Aorta (tissue), 5 donors: ENCODE results near the gene MRPL54. TPM values are rescaled to one million over a fixed set of nuclear protein-coding genes. Genes with fewer than 3 reads are reported as not detected.

Experiments
- ATAC-seq: fragments of 200-7000 bp; cut with Tn5 transposase; one replicate; pipeline ENCODE4 v1.9.1; 2022; ENCODE audit warnings: moderate library complexity; ENCODE audit not compliant: low FRiP score
- DNase-seq, 2 donors: peaks; one replicate each; pipeline ENCODE4 v3.0.0-alpha.2; 2020
- H3K27ac ChIP-seq, 2 donors: one replicate each; pipeline ENCODE4 v1.5.1; 2013; ENCODE audit warnings: low read length in 2 of 2, mild to moderate bottlenecking in 2 of 2, moderate library complexity in 2 of 2, control low read depth in 1 of 2, inconsistent platforms in 1 of 2, low read depth in 1 of 2
- H3K27me3 ChIP-seq, 2 donors: one replicate each; pipeline ENCODE4 v1.6.1; 2013; ENCODE audit warnings: control low read depth in 1 of 2, low read length in 1 of 2, mild to moderate bottlenecking in 1 of 2, moderate library complexity in 1 of 2; ENCODE audit not compliant: insufficient read depth in 2 of 2, control insufficient read depth in 1 of 2
- H3K36me3 ChIP-seq, 2 donors: one replicate each; pipeline ENCODE4 v1.6.1; 2013; ENCODE audit warnings: control low read depth in 1 of 2, low read length in 1 of 2, mild to moderate bottlenecking in 1 of 2; ENCODE audit not compliant: insufficient read depth in 2 of 2, control insufficient read depth in 1 of 2
- H3K4me1 ChIP-seq, 2 donors: one replicate each; pipeline ENCODE4 v1.6.1; 2013; ENCODE audit warnings: low read length in 2 of 2, control low read depth in 1 of 2, mild to moderate bottlenecking in 1 of 2, moderate library complexity in 1 of 2; ENCODE audit not compliant: insufficient read depth in 2 of 2, control insufficient read depth in 1 of 2
- H3K4me3 ChIP-seq, 2 donors: one replicate each; pipeline ENCODE4 v1.5.1; 2013; ENCODE audit warnings: low read length in 2 of 2, control low read depth in 1 of 2, mild to moderate bottlenecking in 1 of 2
- H3K9me3 ChIP-seq: one replicate; pipeline ENCODE4 v1.6.1; 2013; ENCODE audit warnings: mild to moderate bottlenecking, low read length; ENCODE audit not compliant: control insufficient read depth
- whole genome bisulfite sequencing, 2 donors: extraction: QIAGEN DNeasy Blood & Tissue Kit; methylation state at CpG; one replicate each; pipeline ENCODE4 v1.1.7; 2013; 5-methylcytosine and 5-hydroxymethylcytosine counted together
- intact Hi-C, 2 donors: fragments of 100-400 bp; cut with DNase I; formaldehyde crosslinking; loops; one replicate each; pipeline versions ENCODE4 v1.14.2 to v1.15.0; 2022
- polyA plus RNA-seq, 2 donors: library from polyadenylated mRNA; stranded (reverse); fragments of 200-250 nt; gene quantifications; one replicate each; pipeline ENCODE4 v1.2.3, GENCODE V29; 2013
- total RNA-seq, 2 donors: library from RNA; stranded (reverse); fragmentation: NEBNext Ultra II Directional; extraction: Animal tissue kit (Norgen Biotek cat#: 25700); gene quantifications; one replicate each; pipeline ENCODE4 v1.2.1, GENCODE V29; 2021
- donor health status: healthy with polysubstance abuse.
- donor health status: Bipolar disorder and iron deficiency.
- donor health status: DM: no; HTN: no; CAD: no.
- donor health status: DM: no; HTN: no; CAD: no.
- donor health status: DM: yes; HTN: yes; CAD: no.

Gene MRPL54
- total and polyA plus RNA-seq, 4 donors, result 39.6 to 125 (median 64.7) TPM

DNA sequence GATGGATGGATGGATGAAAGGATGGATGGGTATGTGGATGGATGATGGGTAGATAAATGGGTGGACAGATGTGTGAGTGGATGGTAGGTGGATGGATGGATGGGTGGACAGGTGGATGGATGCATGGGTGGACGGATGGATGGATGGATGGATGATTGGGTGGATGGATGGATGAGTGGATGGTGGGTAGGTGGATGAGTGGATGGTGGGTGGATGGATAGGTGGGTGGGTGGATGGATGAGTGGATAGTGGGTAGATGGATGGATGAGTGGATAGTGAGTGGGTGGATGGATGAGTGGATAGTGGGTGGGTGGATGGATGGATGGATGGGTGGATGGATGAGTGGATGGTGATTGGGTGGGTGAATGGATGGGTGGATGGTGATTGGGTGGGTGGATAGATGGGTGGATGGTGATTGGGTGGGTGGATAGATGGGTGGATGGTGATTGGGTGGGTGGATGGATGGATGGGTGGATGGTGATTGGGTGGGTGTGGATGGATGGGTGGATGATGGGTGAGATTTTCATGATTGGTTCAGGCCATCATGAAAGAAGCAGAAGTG, 14.1 kb downstream of the MRPL54 start:
- DNase-seq (no peak), ATAC-seq (no peak)
- Histone ChIP-seq H3K4me3 (no peak overlapping the region), H3K27ac (no peak overlapping the region), H3K27me3 (no peaks in the 10 kb centered on the region), H3K9me3 (peaks cover 4% of the 10 kb centered on the region), H3K36me3 (no peaks in the 10 kb centered on the region), H3K4me1 (no peaks in the 10 kb centered on the region)
- WGBS, 2 donors, result 94 to 95% methylated on average over 1 of the region's 1 CpG
- intact Hi-C loops, result no loop called here

DNA sequence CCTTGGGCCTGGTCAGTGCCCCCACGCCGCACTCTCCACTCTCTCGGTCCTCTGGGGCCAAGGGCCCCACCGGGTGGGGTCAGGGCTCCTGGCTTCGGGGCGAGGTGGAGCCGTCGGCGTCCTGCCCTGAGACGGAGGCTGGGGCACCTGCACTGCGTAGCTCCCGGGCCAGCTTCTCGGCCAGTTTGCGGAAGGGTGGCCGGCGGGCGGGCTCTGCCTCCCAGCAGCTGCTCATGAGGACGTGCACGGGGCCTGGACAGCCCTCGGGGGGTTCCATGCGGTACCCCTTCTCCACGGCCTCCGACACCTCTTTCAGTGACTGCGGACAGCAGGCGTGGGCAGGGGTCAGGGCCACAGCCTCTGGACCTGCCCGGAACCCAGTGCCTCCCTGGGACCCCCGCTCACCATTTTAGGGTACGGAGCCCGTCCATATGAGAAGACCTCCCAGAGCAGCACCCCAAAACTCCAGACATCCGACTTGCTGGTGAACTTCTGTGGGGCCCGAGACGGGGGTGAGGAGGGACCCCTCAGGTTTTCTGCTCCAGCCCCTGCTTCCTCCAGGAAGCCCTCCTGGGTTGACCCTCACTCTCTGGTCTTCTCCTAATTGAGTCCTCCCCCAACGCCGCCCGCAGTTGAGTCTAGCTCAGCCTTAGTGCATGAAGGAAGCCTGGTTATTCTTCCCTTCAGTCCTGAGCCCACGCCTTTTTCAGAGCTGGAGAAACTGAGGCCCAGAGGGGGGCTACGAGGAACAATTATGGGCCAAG, 15.8 kb downstream of the MRPL54 start:
- no peak for ATAC-seq
- Histone ChIP-seq H3K27me3 (no peaks in the 10 kb centered on the region), H3K4me3 (no peak overlapping the region), H3K9me3 (peaks cover 10% of the 10 kb centered on the region), H3K4me1 (no peaks in the 10 kb centered on the region), H3K27ac (no peak overlapping the region), H3K36me3 (no peaks in the 10 kb centered on the region)
- no peak for DNase-seq
- intact Hi-C loops, result no loop called here
- 87 to 89% methylated on average over 37 of the region's 37 CpGs for WGBS, 2 donors

DNA sequence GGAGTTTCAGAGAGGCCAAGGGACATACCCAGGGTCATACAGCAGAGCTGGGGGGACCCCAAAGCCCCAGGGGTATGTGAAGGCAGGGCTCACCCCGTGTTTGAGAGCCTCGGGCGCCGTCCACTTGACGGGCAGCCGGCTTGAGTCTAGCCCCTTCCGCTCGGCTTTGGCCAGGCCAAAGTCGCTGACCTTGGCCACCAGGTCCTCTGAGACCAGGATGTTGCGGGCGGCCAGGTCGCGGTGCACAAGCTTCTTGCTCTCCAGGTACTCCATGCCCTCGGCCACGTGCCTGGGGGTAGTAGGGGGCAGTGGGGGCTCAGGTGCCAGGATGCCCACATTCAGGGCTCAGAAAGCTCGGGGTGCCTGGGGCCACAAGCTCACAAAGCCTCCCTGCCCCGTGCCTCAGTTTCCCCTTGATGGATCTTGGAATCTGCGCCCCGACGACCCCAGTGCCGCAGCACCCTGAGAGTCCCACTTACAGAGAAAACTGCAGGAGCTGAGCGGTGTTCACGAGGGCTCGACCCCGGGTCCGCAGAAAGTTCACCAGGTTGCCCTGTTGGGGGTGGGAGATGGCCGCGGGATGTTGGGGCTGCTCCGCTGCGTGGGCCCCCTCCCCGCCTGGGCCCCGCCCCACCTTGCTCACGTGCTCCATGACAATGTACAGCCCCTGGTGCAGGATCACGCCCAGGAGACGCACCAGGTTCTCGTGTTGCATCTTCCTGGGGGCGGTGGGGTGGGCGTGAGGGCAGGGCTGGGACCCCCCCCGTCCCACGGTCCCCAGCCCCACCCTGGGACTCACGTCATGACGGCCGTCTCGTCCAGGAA, 16.6 kb downstream of the MRPL54 start:
- Histone ChIP-seq H3K36me3 (no peaks in the 10 kb centered on the region), H3K27me3 (peaks cover 0 to 2% of the 10 kb centered on the region in 2 donors), H3K27ac (no peak overlapping the region), H3K9me3 (peaks cover 10% of the 10 kb centered on the region), H3K4me1 (no peaks in the 10 kb centered on the region), H3K4me3 (no peak overlapping the region)
- intact Hi-C loops, result no loop called here
- 75 to 76% methylated on average over 44 of the region's 44 CpGs for WGBS, 2 donors
- no peak for ATAC-seq
- no peak for DNase-seq

DNA sequence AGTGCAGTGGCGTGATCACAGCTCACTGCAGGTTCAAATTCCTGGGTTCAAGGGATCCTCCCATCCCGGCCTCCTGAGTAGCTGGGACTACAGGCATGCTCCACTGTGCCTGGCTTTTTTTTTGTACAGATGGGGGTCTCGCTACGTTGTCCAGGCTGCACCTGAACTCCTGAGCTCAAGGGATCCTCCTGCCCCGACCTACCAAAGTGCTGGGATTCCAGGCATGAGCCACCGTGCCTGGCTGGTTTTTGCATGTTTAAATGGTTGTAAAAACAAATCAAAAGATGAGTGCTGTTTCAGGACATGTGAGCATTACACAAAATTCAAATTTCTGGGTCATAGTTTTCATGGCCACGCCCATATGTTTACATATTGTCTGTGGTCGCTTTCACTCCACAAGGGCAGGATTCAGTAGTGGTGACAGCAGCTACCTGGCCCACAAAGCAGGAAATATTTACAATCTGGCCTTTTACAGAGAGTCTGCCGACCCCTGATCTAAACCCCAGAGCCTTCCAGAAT, 18.4 kb downstream of the MRPL54 start:
- ATAC-seq (no peak), DNase-seq (no peak)
- H3K9me3 ChIP-seq, result peaks cover 10% of the 10 kb centered on the region
- no peak overlapping the region for H3K4me3 ChIP-seq
- no peak overlapping the region for H3K27ac ChIP-seq
- 90 to 92% methylated on average over 9 of the region's 9 CpGs for WGBS, 2 donors
- H3K27me3 ChIP-seq, result peaks cover 0 to 2% of the 10 kb centered on the region in 2 donors
- H3K36me3 ChIP-seq, result no peaks in the 10 kb centered on the region
- intact Hi-C loops, result no loop called here
- H3K4me1 ChIP-seq, result no peaks in the 10 kb centered on the region

DNA sequence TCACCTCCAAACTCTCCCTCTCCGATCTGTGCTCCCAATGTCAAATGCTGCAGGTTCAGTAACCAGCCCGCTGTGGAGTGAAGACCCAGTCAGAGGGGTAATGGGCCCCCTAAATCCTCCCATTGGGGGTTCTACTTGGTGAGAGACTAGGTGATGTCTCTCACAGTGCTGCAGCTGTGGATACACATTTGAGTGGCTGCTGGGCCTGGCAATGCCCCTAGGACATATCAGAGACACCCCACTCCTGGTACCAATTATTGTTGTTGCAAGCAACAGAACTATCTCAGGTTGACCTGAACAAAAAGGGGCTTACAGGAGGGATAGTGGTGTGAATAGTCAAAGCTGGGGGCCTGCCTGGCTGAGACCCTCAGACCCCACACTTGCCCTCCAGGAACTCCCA, 19.1 kb downstream of the MRPL54 start:
- DNase-seq (no peak), ATAC-seq (no peak)
- Histone ChIP-seq H3K4me1 (no peaks in the 10 kb centered on the region), H3K4me3 (no peak overlapping the region), H3K27me3 (peaks cover 0 to 2% of the 10 kb centered on the region in 2 donors), H3K36me3 (no peaks in the 10 kb centered on the region), H3K27ac (no peak overlapping the region), H3K9me3 (peaks cover 10% of the 10 kb centered on the region)
- intact Hi-C loops, result no loop called here
- WGBS, 2 donors, result 98 to 100% methylated on average over 2 of the region's 2 CpGs

DNA sequence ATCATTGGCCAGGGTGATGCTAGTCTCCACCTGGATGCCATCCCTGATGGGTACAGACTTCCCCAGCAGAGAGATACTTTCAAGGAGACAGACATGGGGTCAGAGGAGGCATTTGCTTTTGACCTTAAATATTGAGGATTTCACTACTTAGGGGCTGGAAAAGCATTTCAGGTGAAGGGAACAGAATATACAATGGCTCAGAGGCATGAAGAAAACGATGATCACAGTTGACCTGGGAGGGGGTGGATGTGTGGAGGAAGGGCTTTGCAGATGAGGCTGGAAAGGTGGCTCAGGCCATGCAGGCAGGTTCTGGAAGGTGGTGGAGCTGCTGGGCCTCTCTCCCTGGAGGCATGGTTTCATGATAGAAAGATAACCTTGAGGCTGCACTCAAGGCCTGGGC, 19.8 kb downstream of the MRPL54 start:
- no peak for DNase-seq
- Histone ChIP-seq H3K4me3 (no peak overlapping the region), H3K36me3 (no peaks in the 10 kb centered on the region), H3K4me1 (no peaks in the 10 kb centered on the region), H3K27me3 (peaks cover 0 to 2% of the 10 kb centered on the region in 2 donors), H3K27ac (no peak overlapping the region), H3K9me3 (peaks cover 10% of the 10 kb centered on the region)
- 89 to 90% methylated on average over 1 of the region's 1 CpG for WGBS, 2 donors
- intact Hi-C loops, result no loop called here
- no peak for ATAC-seq

DNA sequence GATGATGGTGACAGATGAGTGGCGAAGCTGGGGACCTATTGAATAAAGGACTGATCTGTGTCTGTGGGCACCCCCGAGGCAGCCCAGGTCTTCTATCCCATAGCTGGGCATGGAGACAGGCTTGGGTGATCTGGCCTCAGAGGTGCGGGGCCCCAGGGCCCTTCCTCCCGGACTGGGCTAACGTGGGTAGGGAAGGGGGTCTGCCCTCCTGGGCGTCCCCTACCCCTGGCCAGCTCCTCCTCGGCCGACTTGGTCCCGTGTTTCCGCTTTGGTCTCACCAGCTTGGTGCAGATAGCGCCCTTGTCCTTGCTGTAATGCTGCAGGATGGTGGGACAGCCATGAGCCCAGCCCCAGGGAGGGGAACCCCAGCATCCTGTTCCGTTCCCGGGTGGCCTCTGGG, 20.4 kb downstream of the MRPL54 start:
- peaks cover 10% of the 10 kb centered on the region for H3K9me3 ChIP-seq
- H3K27ac ChIP-seq, result no peak overlapping the region
- peaks cover 0 to 2% of the 10 kb centered on the region in 2 donors for H3K27me3 ChIP-seq
- 86 to 91% methylated on average over 12 to 13 of the region's 13 CpGs for WGBS, 2 donors
- H3K4me1 ChIP-seq, result no peaks in the 10 kb centered on the region
- no peak overlapping the region for H3K4me3 ChIP-seq
- intact Hi-C loops, result no loop called here
- no peaks in the 10 kb centered on the region for H3K36me3 ChIP-seq
- no peak for DNase-seq
- ATAC-seq, result no peak

DNA sequence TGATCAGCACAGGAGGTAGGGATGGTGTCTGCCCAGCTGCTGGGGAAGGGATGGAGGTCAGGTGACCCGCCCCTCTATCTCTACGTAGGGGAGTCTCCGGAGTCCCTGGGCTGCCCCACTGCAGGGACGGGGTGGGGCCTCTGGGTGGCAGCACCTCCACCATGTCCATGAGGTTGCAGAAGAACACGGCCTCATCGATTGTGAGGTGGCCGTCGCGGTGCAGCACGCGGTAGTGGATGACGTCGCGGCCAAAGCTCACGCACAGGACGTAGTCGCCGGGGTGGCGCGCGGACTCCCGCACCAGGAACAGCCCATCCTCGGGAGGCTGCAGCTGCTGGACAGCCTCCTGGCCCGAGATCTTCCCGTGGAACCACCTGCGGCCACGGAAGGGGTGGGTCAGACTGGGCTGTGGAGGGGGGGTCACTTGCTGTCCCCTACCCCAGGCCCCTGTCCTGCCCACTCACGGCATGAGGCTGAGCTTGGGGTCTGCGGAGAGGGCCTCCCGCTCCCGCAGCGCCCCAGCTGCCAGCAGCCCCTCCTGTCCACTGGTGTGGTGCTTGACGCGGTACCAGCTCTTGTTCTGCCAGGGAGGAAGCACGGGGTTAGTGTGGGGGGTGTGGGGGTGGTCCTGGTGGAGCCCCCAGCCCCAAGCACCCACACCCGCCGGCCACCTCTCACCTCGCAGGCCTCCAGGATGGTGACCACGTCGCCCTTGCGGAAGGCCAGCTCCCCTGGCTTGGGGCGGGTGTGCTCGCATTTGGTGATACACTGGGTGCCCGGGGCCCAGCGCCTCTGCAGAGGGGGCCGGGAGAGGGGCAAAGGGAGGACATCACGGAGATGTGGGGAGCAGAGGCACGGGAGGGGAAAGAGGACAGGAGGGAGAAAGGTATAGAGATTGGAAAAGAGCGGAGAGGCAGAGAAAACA, 21.4 kb downstream of the MRPL54 start:
- ATAC-seq (no peak), DNase-seq (no peak)
- Histone ChIP-seq H3K27me3 (peaks cover 0 to 2% of the 10 kb centered on the region in 2 donors), H3K4me3 (no peak overlapping the region), H3K27ac (no peak overlapping the region), H3K9me3 (peaks cover 10% of the 10 kb centered on the region), H3K36me3 (no peaks in the 10 kb centered on the region), H3K4me1 (no peaks in the 10 kb centered on the region)
- WGBS, 2 donors, result 72 to 73% methylated on average over 45 to 49 of the region's 49 CpGs
- intact Hi-C loops, result no loop called here
